ENCODE results near the gene PDE1C.
A peak's percentile ranks its signal among the peaks of the same experiment; 100 is the strongest.
"Not testable (repeated sequence)": the region's sequence is repeated elsewhere in the genome, so short reads cannot be mapped to it uniquely, and the experiment has no call there.

The PDE1C gene

DNA sequence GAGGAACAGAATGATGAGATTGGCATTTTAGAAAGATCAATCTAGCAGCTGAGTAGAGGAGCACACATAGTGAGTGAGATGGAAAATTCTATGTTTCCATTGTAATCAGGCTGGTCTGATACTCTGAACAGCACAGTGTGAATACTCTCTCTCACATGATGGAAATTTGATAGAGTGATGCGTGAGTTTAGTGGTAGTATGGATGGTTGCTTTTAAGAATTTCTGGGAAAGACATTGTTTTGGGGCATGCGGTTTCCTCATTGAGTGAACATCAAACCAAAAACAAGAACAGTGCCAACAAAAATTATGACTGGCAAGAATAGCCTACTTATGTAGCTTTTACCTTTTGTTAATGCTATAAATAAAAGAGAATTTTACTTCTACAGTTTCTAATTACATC, 183.2 kb downstream of the PDE1C start:
- DNase-seq, result no peak

DNA sequence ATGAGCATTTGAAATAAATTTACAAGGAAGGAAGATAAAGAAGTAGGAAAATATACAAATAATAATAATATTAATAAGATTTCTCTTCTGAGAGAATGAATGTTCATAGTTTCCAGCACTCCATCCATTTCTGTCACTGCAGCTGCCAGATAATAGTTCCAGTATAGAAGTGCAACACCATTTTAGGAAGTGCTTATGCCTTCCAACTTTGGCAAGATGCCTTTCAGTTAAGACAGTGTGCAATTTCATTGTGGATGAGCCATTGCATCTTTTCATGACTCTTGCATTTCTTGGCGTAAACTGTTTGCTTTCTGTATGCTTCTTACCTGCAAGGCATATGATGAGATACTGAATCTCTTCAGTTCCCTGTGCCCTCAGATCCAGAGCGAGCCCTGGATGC, 185.0 kb downstream of the PDE1C start:
- DNase-seq, result no peak

DNA sequence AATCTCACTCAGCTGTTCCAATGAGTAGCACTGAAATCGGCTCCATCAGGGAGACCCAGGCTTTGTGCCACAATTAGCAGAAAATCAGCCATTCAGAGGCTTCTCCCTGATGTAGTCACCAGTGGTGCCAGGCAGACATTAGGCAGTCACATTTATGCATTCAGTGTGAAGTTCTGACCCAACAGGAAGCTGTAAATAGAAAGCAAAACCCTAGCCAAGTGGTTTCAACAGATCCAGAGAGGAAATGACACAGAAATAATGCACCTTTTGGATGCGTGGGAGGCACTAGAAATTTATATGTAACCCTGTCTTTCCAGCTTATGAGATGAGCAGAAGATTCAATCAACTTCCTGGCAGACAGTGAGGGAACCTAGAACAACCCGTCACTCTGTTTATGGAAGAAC, 186.4 kb downstream of the PDE1C start:
- DNase-seq, result peak; percentile 48

DNA sequence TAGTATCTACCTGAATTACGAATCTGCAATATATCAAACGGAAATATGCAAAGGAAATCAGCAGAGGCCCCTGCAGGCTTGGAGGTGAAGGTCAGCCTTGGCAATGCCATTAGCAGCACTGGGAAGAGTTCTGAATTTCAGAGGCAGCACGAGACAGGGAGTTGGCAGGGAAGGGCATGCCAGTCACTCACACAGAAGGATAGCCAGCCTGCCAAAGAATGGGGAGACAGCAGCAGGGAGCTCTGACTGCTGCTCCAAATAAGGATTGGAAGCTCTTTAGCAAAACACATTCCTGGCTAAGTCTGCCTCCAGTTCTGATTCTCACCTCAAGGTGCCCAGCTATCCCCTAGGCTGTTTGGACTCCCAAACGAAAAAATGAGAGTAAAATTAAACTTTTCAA, 188.0 kb downstream of the PDE1C start:
- no peak for DNase-seq

GRCh38 chr7:31878875-31879274, 191.3 kb downstream of the PDE1C start:
- DNase-seq, result no peak

GRCh38 chr7:31875424-31875823, 194.8 kb downstream of the PDE1C start:
- peak; percentile 48 for DNase-seq

DNA sequence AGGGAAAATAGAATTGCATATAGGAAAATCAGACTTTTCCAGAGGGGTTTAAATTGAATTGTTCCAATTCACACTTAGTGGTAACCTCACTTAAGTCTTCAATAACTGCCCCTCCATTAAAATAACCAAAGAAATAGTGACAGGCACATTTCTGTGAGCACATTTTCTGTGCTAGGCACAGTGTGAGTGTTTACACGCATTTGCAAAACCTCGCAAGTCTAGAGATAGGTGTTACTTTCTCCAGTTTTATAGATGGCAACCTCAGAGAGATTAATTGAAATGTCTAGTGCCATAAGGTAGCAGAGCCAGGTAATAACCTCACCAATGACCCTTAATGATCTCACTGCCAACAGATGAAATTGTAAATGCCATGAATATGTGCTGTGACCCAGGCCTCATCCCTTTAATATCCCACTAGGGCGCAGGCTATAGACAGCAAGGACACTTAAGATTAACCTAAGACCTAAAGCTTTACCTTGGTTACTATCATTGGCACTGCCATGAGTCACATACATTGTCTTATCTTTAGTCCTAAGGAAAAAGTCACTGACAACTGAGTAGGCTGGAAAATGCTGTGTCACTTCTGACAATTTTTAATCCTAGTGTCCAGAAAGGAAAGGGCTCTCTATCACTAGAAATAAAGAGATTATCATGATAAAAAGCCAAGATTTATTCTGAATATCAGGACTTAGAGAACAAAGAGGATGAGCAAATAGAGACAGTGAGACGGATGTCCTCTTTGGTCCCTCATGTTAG, 195.4 kb downstream of the PDE1C start:
- no peak for DNase-seq

DNA sequence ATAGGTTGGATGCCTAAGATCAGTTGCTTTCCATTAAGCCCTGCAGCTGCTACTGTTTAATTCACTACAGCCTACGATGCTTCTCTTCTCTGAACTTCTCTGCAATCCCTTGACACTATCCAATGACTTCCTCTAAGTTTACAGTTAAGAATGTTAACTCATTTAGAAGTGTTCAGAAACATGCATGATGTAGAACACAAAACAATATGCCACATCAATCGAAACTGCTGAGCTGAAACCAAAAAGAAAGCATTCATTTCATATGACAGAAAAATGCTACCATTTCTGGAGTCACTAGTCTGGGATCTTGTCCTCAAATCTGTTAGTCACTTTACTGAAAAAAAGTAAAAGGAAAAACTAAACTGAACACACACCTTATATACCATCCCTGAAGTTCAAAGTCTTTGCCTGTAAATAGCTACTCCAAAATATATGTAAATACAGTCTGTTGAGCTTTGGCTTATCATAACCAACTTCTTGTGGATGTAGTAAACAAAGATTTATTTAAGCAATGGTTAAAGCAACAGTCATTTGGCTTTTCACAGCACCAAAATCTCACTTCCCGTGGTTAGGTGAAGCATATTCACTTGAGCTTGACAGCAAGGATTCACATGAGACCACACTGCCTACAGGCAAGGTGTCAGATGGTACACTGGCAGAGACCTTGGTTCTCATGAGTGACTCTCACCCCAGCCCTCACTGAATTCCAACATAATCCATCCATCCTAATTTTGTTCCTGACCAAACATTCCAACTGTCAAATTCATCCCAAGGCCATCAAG, 196.2 kb downstream of the PDE1C start:
- no peak for DNase-seq

DNA sequence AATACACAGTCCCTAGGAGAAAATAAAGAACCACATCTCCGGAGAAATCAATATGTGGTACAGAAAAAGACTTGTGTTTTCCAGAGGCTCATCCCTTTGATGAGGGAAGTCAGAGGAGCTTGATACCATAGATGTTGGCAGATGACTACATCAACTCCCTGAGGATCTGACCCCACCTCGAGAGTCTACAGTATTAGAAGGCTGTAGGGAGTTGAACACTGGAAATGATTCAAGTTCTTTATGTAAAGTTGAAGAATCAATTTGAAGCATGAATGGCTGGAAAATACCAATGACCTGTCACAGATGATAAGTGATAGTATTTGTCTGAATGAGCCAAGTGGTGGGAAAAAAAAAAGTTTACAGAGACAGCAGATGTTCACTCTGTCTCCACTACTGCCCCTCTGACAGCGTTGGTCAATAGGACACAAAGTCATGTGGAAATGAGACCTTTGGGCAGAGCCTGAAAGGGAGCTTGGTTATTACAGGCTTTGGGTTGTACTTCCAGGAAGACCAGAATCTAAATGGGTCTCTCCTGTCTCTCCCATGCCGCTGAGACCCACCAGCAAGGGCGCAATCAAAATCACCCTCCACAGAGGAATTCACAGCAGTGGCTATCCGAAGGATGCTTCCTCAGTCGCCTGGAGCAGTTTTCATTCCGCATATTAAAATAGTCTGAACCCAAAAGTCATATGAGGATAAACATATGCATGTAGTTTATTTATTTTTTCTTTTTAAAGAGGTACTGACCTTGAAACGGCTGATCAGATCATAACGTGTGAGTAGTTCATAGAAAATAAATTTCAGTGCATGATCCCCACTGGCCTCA, 197.4 kb downstream of the PDE1C start:
- no peak for DNase-seq

DNA sequence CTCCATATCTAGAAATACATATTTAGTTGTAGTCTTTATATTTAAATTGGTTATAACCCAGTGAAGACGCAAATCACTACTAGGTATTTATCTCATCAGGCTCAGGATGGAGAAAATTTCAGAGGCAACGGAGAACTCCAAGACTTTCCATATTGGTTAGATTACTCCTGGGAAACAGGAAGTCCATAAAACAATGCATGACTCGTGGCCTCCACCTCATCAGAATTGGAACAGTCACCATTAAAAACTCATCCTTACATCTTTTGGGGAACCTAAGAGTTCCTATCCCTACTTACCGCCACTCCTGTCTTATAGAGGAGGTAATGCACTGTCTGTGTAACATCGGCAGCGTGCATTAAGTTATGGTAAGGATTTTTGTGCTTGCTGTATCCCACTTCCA, 205.6 kb downstream of the PDE1C start:
- no peak for DNase-seq

GRCh38 chr7:31860925-31861324, 209.3 kb downstream of the PDE1C start:
- no peak for DNase-seq

DNA sequence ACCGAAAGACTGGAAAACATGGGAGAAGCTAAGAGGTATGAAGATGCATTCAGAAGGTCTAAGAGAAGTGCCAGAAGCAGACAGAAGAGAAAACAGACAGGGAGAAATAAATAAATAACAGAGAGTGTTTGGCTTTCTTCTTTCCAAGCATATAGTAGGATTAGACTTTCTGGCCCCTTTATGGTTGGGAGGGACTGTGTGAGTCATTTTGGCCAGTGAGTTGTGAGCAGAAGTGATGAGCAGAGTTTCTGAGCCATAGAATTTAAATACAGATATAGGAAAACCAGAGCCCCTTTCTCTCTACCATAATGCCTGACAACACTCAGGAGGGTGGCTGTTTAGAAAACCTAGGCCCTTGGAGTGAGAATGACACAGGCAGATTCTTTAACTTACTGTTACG, 212.2 kb downstream of the PDE1C start:
- peak; percentile 3 for DNase-seq

- DNase-seq, result no peak
These were observed 213.0 kb downstream of the PDE1C start for GRCh38 chr7:31857172-31857571.

GRCh38 chr7:31856337-31856736, 213.9 kb downstream of the PDE1C start:
- DNase-seq, result no peak

GRCh38 chr7:31855530-31855929, 214.7 kb downstream of the PDE1C start:
- DNase-seq, result no peak

GRCh38 chr7:31853380-31853779, 216.8 kb downstream of the PDE1C start:
- no peak for DNase-seq

GRCh38 chr7:31852462-31852861, 217.7 kb downstream of the PDE1C start:
- no peak for DNase-seq

GRCh38 chr7:31851119-31851518, 219.1 kb downstream of the PDE1C start:
- DNase-seq, result no peak

DNA sequence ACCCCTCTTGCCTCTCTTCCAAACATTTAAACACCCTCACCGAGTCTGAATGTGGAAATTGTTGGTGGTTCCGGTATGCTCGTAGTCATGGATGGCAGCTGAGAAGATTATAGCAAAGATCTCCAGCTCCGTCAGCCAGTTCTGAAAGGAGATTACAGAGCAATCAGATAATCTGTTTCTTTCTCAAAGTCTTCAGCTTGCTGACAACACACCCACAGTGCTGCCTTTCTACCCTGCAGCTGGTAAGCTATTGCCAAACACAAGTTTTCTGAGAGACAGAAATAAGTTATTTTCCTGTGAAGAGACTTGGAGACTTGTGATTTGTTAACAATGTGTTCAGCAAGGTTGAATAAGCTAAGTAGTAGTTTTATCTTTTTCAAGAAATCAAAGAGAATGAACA, 219.6 kb downstream of the PDE1C start:
- no peak for DNase-seq

DNA sequence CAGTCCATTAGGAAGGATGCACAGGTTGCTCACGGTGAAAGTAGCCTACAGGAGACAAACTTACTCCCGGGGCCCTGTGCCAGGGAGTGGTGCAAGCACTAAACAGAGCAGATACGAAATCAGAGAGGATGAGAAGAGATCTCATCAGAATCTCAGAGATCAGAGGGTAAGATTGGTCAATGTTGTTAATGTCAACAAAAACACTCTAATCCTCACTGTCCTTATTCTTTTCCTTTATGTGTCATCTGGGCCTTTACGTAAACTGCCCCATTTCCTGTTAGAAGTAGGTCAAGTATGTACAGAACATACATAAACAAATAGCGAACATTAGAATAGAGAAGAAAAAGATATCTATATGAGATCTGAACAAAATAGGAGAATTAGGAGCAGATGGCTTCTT, 220.1 kb downstream of the PDE1C start:
- no peak for DNase-seq

- DNase-seq, result no peak
These were observed 234.7 kb downstream of the PDE1C start for GRCh38 chr7:31835471-31835870.

DNA sequence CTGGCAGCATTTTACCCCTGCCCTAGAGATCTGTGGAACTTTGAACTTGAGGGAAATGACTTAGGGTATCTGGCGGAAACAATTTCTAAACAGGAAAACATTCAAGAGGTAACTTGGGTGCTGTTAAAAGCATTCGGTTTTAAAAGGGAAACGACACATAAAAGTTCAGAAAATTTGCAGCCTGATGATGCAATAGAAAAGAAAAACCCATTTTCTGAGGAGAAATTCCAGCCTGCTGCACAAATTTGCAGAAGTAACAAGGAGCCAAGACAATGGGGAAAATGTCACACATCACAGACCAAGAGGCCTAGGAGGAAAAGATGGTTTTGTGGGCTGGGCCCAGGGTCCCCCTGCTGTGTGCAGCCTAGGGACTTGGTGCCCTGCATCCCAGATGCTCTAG, 236.6 kb downstream of the PDE1C start:
- DNase-seq, result not testable (repeated sequence)

GRCh38 chr7:31828520-31828919, 241.7 kb downstream of the PDE1C start:
- DNase-seq, result no peak

GRCh38 chr7:31825576-31825975, 244.6 kb downstream of the PDE1C start:
- DNase-seq, result no peak

All from fibroblast of skin of right biceps (primary cell).